H1 (cell line): ENCODE measurements around the gene SLC9A2. TPM values are rescaled to one million over a fixed set of nuclear protein-coding genes. Genes with fewer than 3 reads are reported as not detected.

ENCODE experiments used
- CHD7 ChIP-seq: fragments of 300-600 bp; sonication (generic); IDR thresholded peaks from 2 replicates; pipeline ENCODE4 v1.7.1; 2012; ENCODE audit warnings: low read length, moderate library complexity, mild to moderate bottlenecking, inconsistent platforms; ENCODE audit not compliant: insufficient replicate concordance
- polyA plus RNA-seq, 7 experiments: library from polyadenylated mRNA; depleted of rRNA in 3 of 7; stranded (reverse) in 5 of 7; unstranded in 2 of 7; fragments of >200 nt in 5 of 7; fragments of 200-250 nt in 2 of 7; gene quantifications; 1 replicate in 5 of 7; 2 replicates in 1 of 7; 4 replicates in 1 of 7; pipeline versions ENCODE4 v1.2.1 to v1.2.3, GENCODE V29; 2011 to 2013; ENCODE audit warnings: missing spikeins in 2 of 7, mixed read lengths in 2 of 7
- total RNA-seq: library from RNA; stranded (reverse); fragmentation: NEBNext Ultra II Directional; extraction: Animal tissue kit (Norgen Biotek cat#: 25700); gene quantifications from 2 replicates; pipeline ENCODE4 v1.2.1, GENCODE V29; 2021

SLC9A2 gene
- total and polyA plus RNA-seq, 2 of the 8 experiments (the other 6 are each of a cell fraction or from before 2014, with no cell fraction given), result 0.06 to 0.13 TPM

- TF ChIP-seq CHD7, result no peak
Measured at GRCh38 chr2:102703305-102703704, 84.0 kb downstream of the SLC9A2 start (continued).
